Measurements from ENCODE around the gene COMMD1.

DNA sequence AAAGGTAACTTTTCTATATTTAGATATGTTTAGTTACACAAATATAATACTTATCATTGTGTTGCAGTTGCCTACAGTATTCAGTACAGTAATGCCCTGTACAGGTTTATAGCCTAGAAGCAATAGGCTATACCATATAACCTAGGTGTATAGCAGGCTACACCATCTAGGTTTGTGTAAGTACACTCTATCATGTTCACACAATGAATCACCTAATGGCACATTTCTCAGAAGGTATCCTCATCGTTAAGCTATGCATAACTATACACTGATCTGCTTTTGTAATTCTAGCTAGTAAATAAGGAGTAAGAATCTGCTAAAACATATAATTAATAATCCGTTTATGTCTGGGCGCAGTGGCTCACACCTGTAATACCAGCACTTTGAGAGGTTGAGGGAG is 102.1 kb downstream of the COMMD1 start:
- TF ChIP-seq EZH2 (IDR thresholded peaks at IDR 0.05; ENCODE audit: borderline replicate concordance, low read depth, low read length, severe bottlenecking), result no peak
- TF ChIP-seq, protein P1, sequence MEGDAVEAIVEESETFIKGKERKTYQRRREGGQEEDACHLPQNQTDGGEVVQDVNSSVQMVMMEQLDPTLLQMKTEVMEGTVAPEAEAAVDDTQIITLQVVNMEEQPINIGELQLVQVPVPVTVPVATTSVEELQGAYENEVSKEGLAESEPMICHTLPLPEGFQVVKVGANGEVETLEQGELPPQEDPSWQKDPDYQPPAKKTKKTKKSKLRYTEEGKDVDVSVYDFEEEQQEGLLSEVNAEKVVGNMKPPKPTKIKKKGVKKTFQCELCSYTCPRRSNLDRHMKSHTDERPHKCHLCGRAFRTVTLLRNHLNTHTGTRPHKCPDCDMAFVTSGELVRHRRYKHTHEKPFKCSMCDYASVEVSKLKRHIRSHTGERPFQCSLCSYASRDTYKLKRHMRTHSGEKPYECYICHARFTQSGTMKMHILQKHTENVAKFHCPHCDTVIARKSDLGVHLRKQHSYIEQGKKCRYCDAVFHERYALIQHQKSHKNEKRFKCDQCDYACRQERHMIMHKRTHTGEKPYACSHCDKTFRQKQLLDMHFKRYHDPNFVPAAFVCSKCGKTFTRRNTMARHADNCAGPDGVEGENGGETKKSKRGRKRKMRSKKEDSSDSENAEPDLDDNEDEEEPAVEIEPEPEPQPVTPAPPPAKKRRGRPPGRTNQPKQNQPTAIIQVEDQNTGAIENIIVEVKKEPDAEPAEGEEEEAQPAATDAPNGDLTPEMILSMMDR (IDR thresholded peaks at IDR 0.05; ENCODE audit: borderline replicate concordance, extremely low read depth, low read length, poor library complexity, severe bottlenecking), result no peak
